CD4-positive, alpha-beta T cell (primary cell): ENCODE data around the gene PMS2. TPM values are rescaled to one million over a fixed set of nuclear protein-coding genes. Genes with fewer than 3 reads are reported as not detected.
"Not testable (repeated sequence)": the region's sequence is repeated elsewhere in the genome, so short reads cannot be mapped to it uniquely, and the experiment has no call there.

Experiments
- ATAC-seq: fragments of 200-7000 bp; cut with Tn5 transposase; one replicate; pipeline ENCODE4 v1.10.0; 2022; ENCODE audit warnings: mild to moderate bottlenecking; ENCODE audit not compliant: poor library complexity
- CTCF ChIA-PET: fragments of 350-600 bp; sonication (Branson Sonifier 250); formaldehyde crosslinking; loops from one replicate; lab custom pipeline; 2021; ENCODE audit warnings: antibody characterized with exemption, inconsistent platforms; lab: Charles Lee
- POLR2A ChIA-PET: fragments of 350-600 bp; sonication (Branson Sonifier 250); formaldehyde crosslinking; loops from one replicate; lab custom pipeline; 2021; ENCODE audit warnings: antibody characterized with exemption, inconsistent platforms; lab: Charles Lee
- DNase-seq, 14 experiments: peaks; one replicate each; pipeline ENCODE4 v3.0.0-alpha.2; 2013 to 2020; ENCODE audit warnings: mixed read lengths in 2 of 14
- H3K27ac ChIP-seq, 2 donors: one replicate each; pipeline versions ENCODE4 v1.5.1 to v1.7.0; 2013; ENCODE audit warnings: low read length in 2 of 2, low read depth in 1 of 2, mild to moderate bottlenecking in 1 of 2
- H3K27me3 ChIP-seq, 2 experiments: 1 replicate in 1 of 2; 2 replicates in 1 of 2; pipeline versions ENCODE4 v1.6.1 to v1.7.0; 2013; ENCODE audit warnings: low read length in 2 of 2, control low read depth in 1 of 2, mild to moderate bottlenecking in 1 of 2, moderate library complexity in 1 of 2; ENCODE audit not compliant: insufficient read depth in 2 of 2, control insufficient read depth in 1 of 2
- H3K36me3 ChIP-seq: one replicate; pipeline ENCODE4 v1.6.1; 2013; ENCODE audit warnings: low read length, control low read depth; ENCODE audit not compliant: insufficient read depth
- H3K4me1 ChIP-seq: one replicate; pipeline ENCODE4 v1.6.1; 2013; ENCODE audit warnings: low read length, control low read depth; ENCODE audit not compliant: insufficient read depth
- H3K4me3 ChIP-seq: one replicate; pipeline ENCODE4 v1.5.1; 2013; ENCODE audit warnings: mild to moderate bottlenecking, low read length, moderate library complexity
- H3K9me3 ChIP-seq, 2 experiments: 1 replicate in 1 of 2; 2 replicates in 1 of 2; pipeline versions ENCODE4 v1.6.1 to v1.7.0; 2013; ENCODE audit warnings: low read length in 2 of 2, mild to moderate bottlenecking in 2 of 2, control low read depth in 1 of 2, moderate library complexity in 1 of 2; ENCODE audit not compliant: control insufficient read depth in 1 of 2, insufficient read depth in 1 of 2
- H3K27ac Mint-ChIP-seq: one replicate; pipeline ENCODE4 v1.8.0; 2020; ENCODE audit warnings: mixed read lengths
- H3K27me3 Mint-ChIP-seq: one replicate; pipeline ENCODE4 v1.8.0; 2021; ENCODE audit warnings: mixed read lengths
- H3K36me3 Mint-ChIP-seq: one replicate; pipeline ENCODE4 v1.8.0; 2021; ENCODE audit warnings: low read depth, mixed read lengths
- H3K4me1 Mint-ChIP-seq: one replicate; pipeline ENCODE4 v1.8.0; 2021; ENCODE audit warnings: low read depth, mixed read lengths
- H3K4me3 Mint-ChIP-seq: one replicate; pipeline ENCODE4 v1.8.0; 2020; ENCODE audit warnings: mild to moderate bottlenecking, mixed read lengths
- H3K9me3 Mint-ChIP-seq: one replicate; pipeline ENCODE4 v1.8.0; 2020; ENCODE audit warnings: mixed read lengths
- intact Hi-C, 2 experiments: fragments of 100-400 bp; cut with DNase I in 1 of 2; cut with micrococcal nuclease in 1 of 2; formaldehyde crosslinking; loops; one replicate each; pipeline versions ENCODE4 v1.15.1 to v1.9.0; 2023 to 2025; cut with DNase I, micrococcal nuclease
- total RNA-seq, 174 experiments: library from RNA in 2 of 174; stranded (reverse) in 2 of 174; gene quantifications; one replicate each; pipeline ENCODE4 v1.2.3 and lab custom pipeline; 2021 to 2026

Gene PMS2
- total RNA-seq, 2 experiments from 2014 or later = 10.8 to 15.0 TPM

- H3K4me1 Mint-ChIP-seq, H3K27ac Mint-ChIP-seq, ATAC-seq, H3K9me3 ChIP-seq, intact Hi-C loops, H3K27me3 Mint-ChIP-seq, H3K27ac ChIP-seq, H3K27me3 ChIP-seq, H3K9me3 Mint-ChIP-seq, H3K36me3 Mint-ChIP-seq, H3K4me3 Mint-ChIP-seq, POLR2A ChIA-PET, H3K4me3 ChIP-seq, H3K36me3 ChIP-seq, CTCF ChIA-PET, DNase-seq, H3K4me1 ChIP-seq: not testable (repeated sequence)
These were observed 84.7 kb downstream of the PMS2 start for GRCh38 chr7:5924180-5924579.

Other genes starting within 250 kb of the PMS2 start
- 10 to 100 TPM; 85.7 to 88.9 TPM for gene RNF216, start 227.4 kb downstream of the PMS2 start, total RNA-seq
- gene OCM, start 128.3 kb downstream of the PMS2 start, total RNA-seq = 1 to 10 TPM; 3.4 to 5.5 TPM
- gene CCZ1, start 110.3 kb downstream of the PMS2 start, total RNA-seq = 10 to 100 TPM; 76.2 to 80.4 TPM
- not detected for gene RSPH10B, start 38.4 kb downstream of the PMS2 start, total RNA-seq
- gene AIMP2, start 223 bp upstream of the PMS2 start, total RNA-seq = 1 to 10 TPM; 4.3 to 5.4 TPM
- gene ANKRD61, start 22.3 kb upstream of the PMS2 start, total RNA-seq = not detected
- 10 to 100 TPM; 51.9 to 53.6 TPM for gene EIF2AK1, start 50.1 kb upstream of the PMS2 start, total RNA-seq
- gene USP42, start 95.9 kb upstream of the PMS2 start, total RNA-seq = 10 to 100 TPM; 34.6 to 37.2 TPM